HepG2 (cell line): ENCODE measurements around the gene ERF. TPM values are rescaled to one million over a fixed set of nuclear protein-coding genes. Genes with fewer than 3 reads are reported as not detected.
A peak's percentile ranks its signal among the peaks of the same experiment; 100 is the strongest.

Source experiments
- FIP1L1 ChIP-seq: fragments of 200-400 bp; formaldehyde crosslinking; IDR thresholded peaks from 2 replicates; pipeline ENCODE4 v1.6.1; 2018; ENCODE audit warnings: low read depth, mild to moderate bottlenecking, low read length, moderate library complexity, borderline replicate concordance; ENCODE audit not compliant: insufficient read depth
- JUND ChIP-seq: sonication (generic); formaldehyde crosslinking; IDR thresholded peaks from 2 replicates; pipeline ENCODE4 v1.8.0; 2022; ENCODE audit warnings: mild to moderate bottlenecking, missing genetic modification reagents
- MEIS1 ChIP-seq: sonication (generic); formaldehyde crosslinking; IDR thresholded peaks from 2 replicates; pipeline ENCODE4 v1.9.0; 2021; ENCODE audit warnings: mild to moderate bottlenecking, missing genetic modification reagents, moderate library complexity, borderline replicate concordance
- MLXIP ChIP-seq: sonication (generic); formaldehyde crosslinking; IDR thresholded peaks from 2 replicates; pipeline ENCODE4 v1.9.0; 2021; ENCODE audit warnings: missing genetic modification reagents, borderline replicate concordance
- NR1H2 ChIP-seq: sonication (generic); formaldehyde crosslinking; IDR thresholded peaks from 2 replicates; pipeline ENCODE4 v1.8.1; 2022; ENCODE audit warnings: low read depth, missing genetic modification reagents, borderline replicate concordance
- POGK ChIP-seq: sonication (generic); formaldehyde crosslinking; conservative IDR thresholded peaks from 2 replicates; pipeline ENCODE4 v1.8.0; 2022; ENCODE audit warnings: mild to moderate bottlenecking, moderate library complexity, missing genetic modification reagents
- RAD51 ChIP-seq: fragments of 450-650 bp; IDR thresholded peaks from 2 replicates; pipeline ENCODE4 v1.6.1; 2016; ENCODE audit warnings: borderline replicate concordance
- RBM22 ChIP-seq: fragments of 200-400 bp; formaldehyde crosslinking; optimal IDR thresholded peaks from 2 replicates; pipeline ENCODE3; 2017; ENCODE audit warnings: mild to moderate bottlenecking, low read length, moderate library complexity
- U2AF2 ChIP-seq: fragments of 200-400 bp; formaldehyde crosslinking; IDR thresholded peaks from 2 replicates; pipeline ENCODE4 v1.6.1; 2017; ENCODE audit warnings: low read depth, mild to moderate bottlenecking, low read length
- YY1 ChIP-seq: IDR thresholded peaks from 2 replicates; pipeline ENCODE4 v1.6.1; 2011; ENCODE audit warnings: low read length, low read depth, moderate library complexity, mild to moderate bottlenecking; ENCODE audit not compliant: insufficient read depth, insufficient replicate concordance
- ZC3H13 ChIP-seq: sonication (generic); formaldehyde crosslinking; IDR thresholded peaks from 2 replicates; pipeline ENCODE4 v1.8.1; 2023; ENCODE audit warnings: mild to moderate bottlenecking, missing genetic modification reagents, moderate library complexity
- ZFY ChIP-seq: sonication (generic); formaldehyde crosslinking; IDR thresholded peaks from 2 replicates; pipeline ENCODE4 v1.4.0; 2020; ENCODE audit warnings: missing genetic modification reagents
- ZKSCAN5 ChIP-seq: sonication (generic); formaldehyde crosslinking; IDR thresholded peaks from 2 replicates; pipeline ENCODE4 v1.5.1; 2020; ENCODE audit warnings: mild to moderate bottlenecking, missing genetic modification reagents
- ZNF12 ChIP-seq: sonication (generic); formaldehyde crosslinking; IDR thresholded peaks from 2 replicates; pipeline ENCODE4 v1.5.0; 2020; ENCODE audit warnings: missing genetic modification reagents
- ZNF143 ChIP-seq: sonication (generic); formaldehyde crosslinking; IDR thresholded peaks from 2 replicates; pipeline ENCODE4 v1.4.0; 2020; ENCODE audit warnings: missing genetic modification reagents
- ZNF282 ChIP-seq: fragments of 450-650 bp; IDR thresholded peaks from 2 replicates; pipeline ENCODE4 v1.6.1; 2018; ENCODE audit not compliant: partially characterized antibody
- ZNF326 ChIP-seq: sonication (generic); formaldehyde crosslinking; IDR thresholded peaks from 2 replicates; pipeline ENCODE4 v1.4.0; 2020; ENCODE audit warnings: missing genetic modification reagents, borderline replicate concordance
- ZNF446 ChIP-seq: sonication (generic); formaldehyde crosslinking; IDR thresholded peaks from 2 replicates; pipeline ENCODE4 v1.5.0; 2020; ENCODE audit warnings: mild to moderate bottlenecking, missing genetic modification reagents
- ZNF468 ChIP-seq: sonication (generic); formaldehyde crosslinking; IDR thresholded peaks from 2 replicates; pipeline ENCODE4 v1.8.0; 2022; ENCODE audit warnings: mild to moderate bottlenecking, moderate library complexity, missing genetic modification reagents
- ZNF614 ChIP-seq: IDR thresholded peaks from 2 replicates; pipeline ENCODE4 v1.6.1; 2018; ENCODE audit warnings: missing biosample characterization, missing genetic modification reagents, inconsistent platforms, borderline replicate concordance
- ZSCAN31 ChIP-seq: sonication (generic); formaldehyde crosslinking; IDR thresholded peaks from 2 replicates; pipeline ENCODE4 v1.5.0; 2020; ENCODE audit warnings: low read depth, mild to moderate bottlenecking, missing genetic modification reagents
- polyA plus RNA-seq, 8 experiments: library from polyadenylated mRNA; depleted of rRNA in 3 of 8; stranded (reverse) in 7 of 8; unstranded in 1 of 8; fragments of >200 nt; fragmentation: Illumina TruSeq in 4 of 8; extraction: Trizol in 4 of 8; gene quantifications; 2 replicates each; pipeline versions ENCODE4 v1.2.1 to v1.2.3, GENCODE V29; 2011 to 2016; ENCODE audit warnings: low read depth in 4 of 8, missing spikeins in 1 of 8, mixed read lengths in 1 of 8; ENCODE audit not compliant: insufficient read depth in 1 of 8
- total RNA-seq, 5 experiments: library from RNA; depleted of rRNA; stranded (reverse); fragments of >200 nt; fragmentation: Illumina TruSeq; extraction: Trizol; gene quantifications; 2 replicates each; pipeline ENCODE4 v1.2.3, GENCODE V29; 2016; ENCODE audit warnings: low read depth in 1 of 5
- TF ChIP-seq, protein P1 (sequence below): sonication (generic); formaldehyde crosslinking; IDR thresholded peaks from 2 replicates; pipeline ENCODE4 v1.4.0; 2020; ENCODE audit warnings: missing genetic modification reagents; ENCODE audit errors: not compliant biosample characterization

Gene ERF
- total and polyA plus RNA-seq, 2 of the 13 experiments (the other 11 are each of a cell fraction or from before 2014, with no cell fraction given): 67.1 to 69.9 TPM

GRCh38 chr19:42246143-42246921 is 8.6 kb downstream of the ERF start (continued):
- no peak for TF ChIP-seq RAD51
- TF ChIP-seq ZC3H13 (CRISPR knock-in tag): peak; percentile 71; the same call in 1 of the 2 replicates
- no peak for TF ChIP-seq ZSCAN31
- TF ChIP-seq ZNF614 (CRISPR knock-in tag): no peak
- no peak for TF ChIP-seq NR1H2 (CRISPR knock-in tag)
- TF ChIP-seq ZNF143 (CRISPR knock-in tag): no peak
- no peak for TF ChIP-seq ZNF446 (CRISPR knock-in tag)
- TF ChIP-seq ZNF326 (CRISPR knock-in tag): 0 out of 2 replicates have a peak, but pooled peaks have one; percentile 37
- TF ChIP-seq POGK (CRISPR knock-in tag): 0 out of 2 replicates have a peak, but pooled peaks have one; percentile 52
- no peak for TF ChIP-seq YY1
- TF ChIP-seq FIP1L1: no peak
- no peak for TF ChIP-seq ZKSCAN5 (CRISPR knock-in tag)
- no peak for TF ChIP-seq MLXIP (CRISPR knock-in tag)
- no peak for TF ChIP-seq ZNF468 (CRISPR knock-in tag)
- TF ChIP-seq MEIS1 (CRISPR knock-in tag): 0 out of 2 replicates have a peak, but pooled peaks have one; percentile 64
- no peak for TF ChIP-seq ZFY
- TF ChIP-seq, protein P1, sequence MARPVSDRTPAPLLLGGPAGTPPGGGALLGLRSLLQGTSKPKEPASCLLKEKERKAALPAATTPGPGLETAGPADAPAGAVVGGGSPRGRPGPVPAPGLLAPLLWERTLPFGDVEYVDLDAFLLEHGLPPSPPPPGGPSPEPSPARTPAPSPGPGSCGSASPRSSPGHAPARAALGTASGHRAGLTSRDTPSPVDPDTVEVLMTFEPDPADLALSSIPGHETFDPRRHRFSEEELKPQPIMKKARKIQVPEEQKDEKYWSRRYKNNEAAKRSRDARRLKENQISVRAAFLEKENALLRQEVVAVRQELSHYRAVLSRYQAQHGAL: no peak
- TF ChIP-seq JUND (CRISPR knock-in tag): 0 out of 2 replicates have a peak, but pooled peaks have one; percentile 5
- TF ChIP-seq ZNF282: no peak
- no peak for TF ChIP-seq ZNF12 (CRISPR knock-in tag)
- no peak for TF ChIP-seq U2AF2
- peak; percentile 31 for TF ChIP-seq RBM22
